ENCODE results near the gene PSAT1.

PSAT1 gene

DNA sequence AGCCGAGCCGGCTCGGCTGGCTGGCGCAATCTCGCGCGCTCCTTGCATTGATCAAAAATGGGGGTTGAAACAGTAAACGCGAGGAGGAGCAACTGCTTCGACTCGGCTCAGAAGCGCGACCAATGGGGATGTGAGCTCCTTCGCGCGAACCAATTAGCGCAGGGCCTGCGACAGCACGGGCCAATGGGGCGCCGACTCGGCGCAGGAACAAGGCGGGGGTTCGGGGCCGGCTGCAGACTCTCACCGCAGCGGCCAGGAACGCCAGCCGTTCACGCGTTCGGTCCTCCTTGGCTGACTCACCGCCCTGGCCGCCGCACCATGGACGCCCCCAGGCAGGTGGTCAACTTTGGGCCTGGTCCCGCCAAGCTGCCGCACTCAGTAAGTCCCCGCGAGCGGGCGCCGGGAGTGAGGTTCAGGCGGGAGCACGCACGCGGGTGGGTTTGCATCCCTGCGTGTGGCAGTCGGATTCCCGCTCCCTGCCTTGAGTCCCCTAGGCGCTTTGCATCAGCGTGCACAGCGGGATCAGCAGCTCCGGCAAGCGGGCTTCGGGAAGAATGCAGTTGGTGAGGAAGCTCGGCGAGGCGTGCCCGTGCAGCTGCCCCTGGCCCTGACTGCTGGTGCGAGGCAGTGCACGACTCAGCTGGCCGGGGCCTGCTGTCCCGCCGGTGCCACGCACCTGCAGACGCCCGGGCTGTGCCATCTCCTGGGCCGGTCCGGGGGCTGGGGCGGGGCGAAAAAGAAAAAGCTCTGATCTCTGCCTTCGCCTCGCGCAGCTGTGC, at the start of gene PSAT1:
TSS of gene PSAT1 (plus strand) at position 233 of the 779 bp plus-strand sequence. CDS start at position 319, 86 bp downstream.
- H3K27me3 ChIP-seq (ENCODE audit: control insufficient read depth in 2 of 2, insufficient read depth in 2 of 2, low read length in 2 of 2) = peaks cover 7 to 14% of the 10 kb centered on the region in 2 donors
- H3K4me1 ChIP-seq (ENCODE audit: control insufficient read depth in 2 of 2, insufficient read depth in 2 of 2, low read length in 2 of 2) = peaks cover 11 to 15% of the 10 kb centered on the region in 2 donors
- peak within 1 kb of the TSS; percentile 72 to 74 for H3K4me3 ChIP-seq (ENCODE audit: low read length in 2 of 2)
- peak within 1 kb of the TSS in 1 of 2 donors; percentile 11 for H3K27ac ChIP-seq (ENCODE audit: low read depth in 2 of 2, low read length in 2 of 2)
- no peaks in the 10 kb centered on the region for H3K9me3 ChIP-seq (ENCODE audit: control insufficient read depth in 2 of 2, low read length in 2 of 2)
- H3K9ac ChIP-seq (ENCODE audit: low read depth in 1 of 2, low read length in 2 of 2) = peak within 1 kb of the TSS; percentile 34 to 54
- no peaks in the 10 kb centered on the region for H3K36me3 ChIP-seq (ENCODE audit: control insufficient read depth in 2 of 2, insufficient read depth in 2 of 2, low read length in 2 of 2)

DNA sequence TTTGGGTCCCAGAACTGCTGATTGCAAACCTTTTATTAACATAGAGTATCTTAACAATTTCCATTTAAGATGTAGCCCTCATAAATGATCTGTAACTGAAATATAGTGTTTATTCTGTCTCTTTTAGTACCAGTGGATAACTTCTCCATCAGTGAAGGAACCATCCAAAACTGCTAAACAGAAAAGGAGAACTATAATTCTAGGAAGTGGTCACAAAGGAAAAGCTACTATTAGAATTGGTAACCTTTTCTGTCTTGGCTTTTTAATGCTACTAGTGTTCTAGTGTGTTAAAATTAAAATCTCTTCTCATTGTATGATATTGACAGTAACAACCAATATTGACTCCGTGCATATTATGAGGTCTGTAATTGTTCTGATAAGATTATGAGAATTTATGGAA, 48.3 kb upstream of the PSAT1 start:
- H3K36me3 ChIP-seq (ENCODE audit: control insufficient read depth in 2 of 2, insufficient read depth in 2 of 2, low read length in 2 of 2) = no peaks in the 10 kb centered on the region
- H3K27ac ChIP-seq (ENCODE audit: low read depth in 2 of 2, low read length in 2 of 2) = no peak overlapping the region
- no peak overlapping the region for H3K4me3 ChIP-seq (ENCODE audit: low read length in 2 of 2)
- H3K4me1 ChIP-seq (ENCODE audit: control insufficient read depth in 2 of 2, insufficient read depth in 2 of 2, low read length in 2 of 2) = no peaks in the 10 kb centered on the region
- H3K27me3 ChIP-seq (ENCODE audit: control insufficient read depth in 2 of 2, insufficient read depth in 2 of 2, low read length in 2 of 2) = no peaks in the 10 kb centered on the region
- H3K9ac ChIP-seq (ENCODE audit: low read depth in 1 of 2, low read length in 2 of 2) = no peak overlapping the region
- H3K9me3 ChIP-seq (ENCODE audit: control insufficient read depth in 2 of 2, low read length in 2 of 2) = no peaks in the 10 kb centered on the region

DNA sequence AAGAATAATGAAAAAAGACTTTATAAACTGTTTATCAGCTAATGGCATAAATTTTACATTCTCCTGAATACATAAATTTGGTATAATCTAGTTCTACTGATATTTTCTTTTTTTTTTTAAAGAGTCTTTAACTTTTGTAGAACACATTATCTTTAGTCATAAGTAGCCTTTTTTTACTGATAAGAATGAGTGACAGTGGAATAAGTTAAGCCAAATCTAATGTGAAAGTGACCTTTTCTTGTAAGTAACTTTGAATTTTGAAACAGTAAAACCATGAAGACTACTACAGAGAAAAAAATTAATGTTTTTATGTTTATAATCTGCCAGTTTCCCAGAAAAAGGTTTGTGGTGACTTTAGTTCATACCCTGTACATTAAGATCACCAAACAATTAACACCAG, 47.4 kb upstream of the PSAT1 start:
- Histone ChIP-seq H3K4me1 (ENCODE audit: control insufficient read depth in 2 of 2, insufficient read depth in 2 of 2, low read length in 2 of 2) (no peaks in the 10 kb centered on the region), H3K27ac (ENCODE audit: low read depth in 2 of 2, low read length in 2 of 2) (no peak overlapping the region), H3K27me3 (ENCODE audit: control insufficient read depth in 2 of 2, insufficient read depth in 2 of 2, low read length in 2 of 2) (no peaks in the 10 kb centered on the region), H3K9ac (ENCODE audit: low read depth in 1 of 2, low read length in 2 of 2) (no peak overlapping the region), H3K9me3 (ENCODE audit: control insufficient read depth in 2 of 2, low read length in 2 of 2) (no peaks in the 10 kb centered on the region), H3K36me3 (ENCODE audit: control insufficient read depth in 2 of 2, insufficient read depth in 2 of 2, low read length in 2 of 2) (no peaks in the 10 kb centered on the region), H3K4me3 (ENCODE audit: low read length in 2 of 2) (no peak overlapping the region)

DNA sequence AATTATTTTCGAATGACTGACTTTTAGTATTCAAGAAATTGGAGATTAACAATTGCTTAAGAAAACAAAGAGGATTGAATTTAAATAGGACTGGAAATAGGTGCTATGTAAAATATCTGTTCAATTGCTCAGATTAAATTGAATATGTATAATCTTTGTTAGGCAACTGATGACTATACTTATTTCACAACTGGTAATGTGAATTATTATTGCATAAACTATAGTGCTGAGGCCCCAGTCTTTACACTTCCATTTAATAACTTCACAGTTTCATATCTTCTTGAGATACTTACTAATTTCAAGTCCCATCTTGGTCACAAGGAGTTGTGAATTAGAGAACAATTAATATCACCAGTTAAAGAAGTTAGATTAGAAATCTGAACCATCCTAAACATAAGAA, 44.3 kb upstream of the PSAT1 start:
- no peak overlapping the region for H3K9ac ChIP-seq (ENCODE audit: low read depth in 1 of 2, low read length in 2 of 2)
- no peaks in the 10 kb centered on the region for H3K4me1 ChIP-seq (ENCODE audit: control insufficient read depth in 2 of 2, insufficient read depth in 2 of 2, low read length in 2 of 2)
- H3K27ac ChIP-seq (ENCODE audit: low read depth in 2 of 2, low read length in 2 of 2) = no peak overlapping the region
- no peaks in the 10 kb centered on the region for H3K27me3 ChIP-seq (ENCODE audit: control insufficient read depth in 2 of 2, insufficient read depth in 2 of 2, low read length in 2 of 2)
- no peaks in the 10 kb centered on the region for H3K36me3 ChIP-seq (ENCODE audit: control insufficient read depth in 2 of 2, insufficient read depth in 2 of 2, low read length in 2 of 2)
- no peaks in the 10 kb centered on the region for H3K9me3 ChIP-seq (ENCODE audit: control insufficient read depth in 2 of 2, low read length in 2 of 2)
- no peak overlapping the region for H3K4me3 ChIP-seq (ENCODE audit: low read length in 2 of 2)

DNA sequence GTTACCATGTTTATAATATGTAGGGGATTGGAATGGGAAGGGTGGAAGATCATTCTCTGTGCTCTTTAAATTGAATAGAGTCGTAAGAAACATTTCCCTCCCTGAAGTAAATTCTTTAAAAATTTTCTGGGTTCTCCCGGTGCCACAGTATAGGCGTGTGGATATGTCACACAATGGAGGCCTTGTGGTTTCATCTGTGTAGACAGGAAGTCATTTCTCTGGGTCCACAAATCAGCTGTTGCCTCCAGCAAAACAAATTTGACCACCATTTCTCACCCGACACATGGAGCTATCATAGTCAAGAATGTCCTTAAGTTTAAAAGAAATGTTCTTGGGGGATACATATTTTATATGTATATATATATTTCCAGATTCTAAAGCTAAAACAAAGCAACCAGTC, 43.6 kb upstream of the PSAT1 start:
- Histone ChIP-seq H3K4me3 (ENCODE audit: low read length in 2 of 2) (no peak overlapping the region), H3K9ac (ENCODE audit: low read depth in 1 of 2, low read length in 2 of 2) (no peak overlapping the region), H3K27ac (ENCODE audit: low read depth in 2 of 2, low read length in 2 of 2) (no peak overlapping the region), H3K27me3 (ENCODE audit: control insufficient read depth in 2 of 2, insufficient read depth in 2 of 2, low read length in 2 of 2) (no peaks in the 10 kb centered on the region), H3K9me3 (ENCODE audit: control insufficient read depth in 2 of 2, low read length in 2 of 2) (no peaks in the 10 kb centered on the region), H3K4me1 (ENCODE audit: control insufficient read depth in 2 of 2, insufficient read depth in 2 of 2, low read length in 2 of 2) (no peaks in the 10 kb centered on the region), H3K36me3 (ENCODE audit: control insufficient read depth in 2 of 2, insufficient read depth in 2 of 2, low read length in 2 of 2) (no peaks in the 10 kb centered on the region)

DNA sequence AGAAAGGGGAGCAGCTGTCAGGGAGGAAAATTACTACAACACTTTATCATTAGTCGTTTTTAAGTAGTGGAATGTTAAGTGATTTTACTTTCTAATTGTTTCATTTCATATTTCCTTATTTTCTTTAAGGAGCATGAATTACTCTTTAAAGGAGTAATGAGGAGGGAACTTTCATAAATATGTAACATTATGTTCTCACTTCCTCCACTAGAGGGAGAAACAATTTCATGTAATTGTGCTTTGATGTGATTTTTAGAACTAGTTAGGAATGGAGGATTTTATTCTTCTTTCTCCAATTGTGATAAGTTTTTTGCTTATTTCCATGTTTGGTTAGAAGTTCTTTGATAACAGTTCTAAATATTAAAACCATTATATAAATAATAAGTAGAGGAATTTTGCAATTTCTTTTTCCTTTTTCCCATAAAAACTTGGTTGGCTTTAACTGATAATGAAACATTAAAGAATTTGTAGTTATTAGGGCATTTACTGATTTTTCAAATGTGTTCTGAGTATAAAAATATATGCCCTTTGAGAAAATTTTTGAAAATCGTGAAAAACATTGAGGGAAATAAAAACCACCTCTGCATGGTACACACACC, 35.4 kb upstream of the PSAT1 start:
- no peaks in the 10 kb centered on the region for H3K27me3 ChIP-seq (ENCODE audit: control insufficient read depth in 2 of 2, insufficient read depth in 2 of 2, low read length in 2 of 2)
- no peaks in the 10 kb centered on the region for H3K4me1 ChIP-seq (ENCODE audit: control insufficient read depth in 2 of 2, insufficient read depth in 2 of 2, low read length in 2 of 2)
- no peak overlapping the region for H3K9ac ChIP-seq (ENCODE audit: low read depth in 1 of 2, low read length in 2 of 2)
- H3K9me3 ChIP-seq (ENCODE audit: control insufficient read depth in 2 of 2, low read length in 2 of 2) = no peaks in the 10 kb centered on the region
- H3K4me3 ChIP-seq (ENCODE audit: low read length in 2 of 2) = no peak overlapping the region
- no peak overlapping the region for H3K27ac ChIP-seq (ENCODE audit: low read depth in 2 of 2, low read length in 2 of 2)
- peaks cover 0 to 6% of the 10 kb centered on the region in 2 donors for H3K36me3 ChIP-seq (ENCODE audit: control insufficient read depth in 2 of 2, insufficient read depth in 2 of 2, low read length in 2 of 2)

DNA sequence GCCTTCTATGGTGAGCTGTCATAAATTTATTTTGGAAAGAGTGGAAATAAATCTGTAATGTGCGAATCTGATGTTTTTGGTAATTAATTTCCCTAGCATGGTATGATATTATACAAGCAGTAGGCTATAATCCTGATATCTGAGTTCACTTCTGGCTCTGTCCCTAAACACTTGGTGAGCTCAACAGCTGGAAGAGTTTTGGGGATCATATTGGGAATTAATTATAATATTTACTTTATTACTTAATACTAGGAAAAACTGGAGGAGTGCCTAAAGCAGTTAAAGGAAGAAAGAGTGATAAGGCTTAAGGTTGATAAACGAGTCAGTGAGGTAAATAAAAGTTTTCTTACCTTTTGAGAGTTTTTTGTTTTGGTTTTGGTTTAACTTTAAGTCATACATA, 34.3 kb upstream of the PSAT1 start:
- Histone ChIP-seq H3K9me3 (ENCODE audit: control insufficient read depth in 2 of 2, low read length in 2 of 2) (no peaks in the 10 kb centered on the region), H3K4me1 (ENCODE audit: control insufficient read depth in 2 of 2, insufficient read depth in 2 of 2, low read length in 2 of 2) (no peaks in the 10 kb centered on the region), H3K36me3 (ENCODE audit: control insufficient read depth in 2 of 2, insufficient read depth in 2 of 2, low read length in 2 of 2) (peaks cover 0 to 15% of the 10 kb centered on the region in 2 donors), H3K4me3 (ENCODE audit: low read length in 2 of 2) (no peak overlapping the region), H3K9ac (ENCODE audit: low read depth in 1 of 2, low read length in 2 of 2) (no peak overlapping the region), H3K27ac (ENCODE audit: low read depth in 2 of 2, low read length in 2 of 2) (no peak overlapping the region), H3K27me3 (ENCODE audit: control insufficient read depth in 2 of 2, insufficient read depth in 2 of 2, low read length in 2 of 2) (no peaks in the 10 kb centered on the region)

DNA sequence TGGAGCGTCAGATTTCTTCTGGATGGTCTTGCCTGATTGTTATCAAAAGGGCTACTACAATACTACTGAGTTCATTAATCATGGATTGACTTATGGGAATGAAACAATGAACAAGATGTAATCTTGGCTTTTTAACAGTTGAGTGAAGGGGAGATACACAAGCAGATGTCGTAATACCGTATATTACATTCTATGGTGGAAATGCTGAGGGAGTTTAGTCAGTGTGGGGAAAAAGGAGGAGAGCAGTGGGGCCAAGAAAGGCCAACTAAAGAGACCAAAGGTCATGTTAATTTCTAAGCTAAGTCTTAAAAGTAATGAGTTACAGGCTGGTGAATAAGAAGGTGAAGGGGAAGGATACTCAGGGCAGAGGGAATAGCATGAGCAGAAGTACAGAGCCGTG, 29.0 kb upstream of the PSAT1 start:
- Histone ChIP-seq H3K36me3 (ENCODE audit: control insufficient read depth in 2 of 2, insufficient read depth in 2 of 2, low read length in 2 of 2) (peaks cover 4 to 25% of the 10 kb centered on the region in 2 donors), H3K27ac (ENCODE audit: low read depth in 2 of 2, low read length in 2 of 2) (no peak overlapping the region), H3K27me3 (ENCODE audit: control insufficient read depth in 2 of 2, insufficient read depth in 2 of 2, low read length in 2 of 2) (no peaks in the 10 kb centered on the region), H3K9ac (ENCODE audit: low read depth in 1 of 2, low read length in 2 of 2) (no peak overlapping the region), H3K4me3 (ENCODE audit: low read length in 2 of 2) (no peak overlapping the region), H3K4me1 (ENCODE audit: control insufficient read depth in 2 of 2, insufficient read depth in 2 of 2, low read length in 2 of 2) (no peaks in the 10 kb centered on the region), H3K9me3 (ENCODE audit: control insufficient read depth in 2 of 2, low read length in 2 of 2) (no peaks in the 10 kb centered on the region)

DNA sequence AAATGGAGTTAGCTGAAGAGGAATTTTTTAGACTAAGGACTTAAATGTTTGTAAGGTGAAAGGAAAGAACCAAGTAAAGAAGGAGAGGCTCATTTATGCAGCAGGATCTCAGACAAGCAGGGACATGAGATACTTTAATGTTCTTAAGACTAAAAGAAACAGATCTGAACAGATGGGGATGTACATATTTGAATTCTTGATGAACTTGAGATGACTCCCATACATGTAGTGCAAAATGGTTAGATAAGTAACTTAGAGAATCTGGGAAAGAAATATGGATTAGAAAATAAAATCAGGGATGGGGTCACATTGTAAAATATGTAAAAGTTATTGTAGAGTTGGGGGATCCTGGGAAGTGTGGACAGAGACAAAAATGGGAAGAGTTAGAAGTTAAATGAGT, 27.1 kb upstream of the PSAT1 start:
- Histone ChIP-seq H3K4me1 (ENCODE audit: control insufficient read depth in 2 of 2, insufficient read depth in 2 of 2, low read length in 2 of 2) (no peaks in the 10 kb centered on the region), H3K36me3 (ENCODE audit: control insufficient read depth in 2 of 2, insufficient read depth in 2 of 2, low read length in 2 of 2) (peaks cover 4 to 25% of the 10 kb centered on the region in 2 donors), H3K9ac (ENCODE audit: low read depth in 1 of 2, low read length in 2 of 2) (no peak overlapping the region), H3K27me3 (ENCODE audit: control insufficient read depth in 2 of 2, insufficient read depth in 2 of 2, low read length in 2 of 2) (no peaks in the 10 kb centered on the region), H3K27ac (ENCODE audit: low read depth in 2 of 2, low read length in 2 of 2) (no peak overlapping the region), H3K4me3 (ENCODE audit: low read length in 2 of 2) (no peak overlapping the region), H3K9me3 (ENCODE audit: control insufficient read depth in 2 of 2, low read length in 2 of 2) (no peaks in the 10 kb centered on the region)

DNA sequence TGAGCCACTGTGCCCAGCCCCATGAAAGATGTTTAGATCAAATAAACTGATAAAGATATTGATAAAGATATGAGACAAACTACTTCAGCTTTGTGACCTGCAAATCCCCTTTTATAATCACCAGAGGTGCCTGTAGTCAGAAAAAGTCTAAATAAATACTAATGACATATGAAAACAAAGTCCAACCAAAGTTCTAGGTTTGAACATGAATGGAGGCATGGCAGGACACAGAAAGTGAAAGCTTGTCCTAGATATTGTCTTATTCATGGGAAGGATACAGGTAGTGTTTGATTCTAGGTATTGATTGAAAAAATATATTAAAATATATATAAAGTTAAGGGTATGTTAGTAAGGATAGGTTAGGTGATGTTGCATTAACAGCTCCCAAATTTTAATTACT, 24.6 kb upstream of the PSAT1 start:
- Histone ChIP-seq H3K27me3 (ENCODE audit: control insufficient read depth in 2 of 2, insufficient read depth in 2 of 2, low read length in 2 of 2) (no peaks in the 10 kb centered on the region), H3K36me3 (ENCODE audit: control insufficient read depth in 2 of 2, insufficient read depth in 2 of 2, low read length in 2 of 2) (peaks cover 4 to 13% of the 10 kb centered on the region in 2 donors), H3K4me1 (ENCODE audit: control insufficient read depth in 2 of 2, insufficient read depth in 2 of 2, low read length in 2 of 2) (no peaks in the 10 kb centered on the region), H3K27ac (ENCODE audit: low read depth in 2 of 2, low read length in 2 of 2) (no peak overlapping the region), H3K9me3 (ENCODE audit: control insufficient read depth in 2 of 2, low read length in 2 of 2) (no peaks in the 10 kb centered on the region), H3K9ac (ENCODE audit: low read depth in 1 of 2, low read length in 2 of 2) (no peak overlapping the region), H3K4me3 (ENCODE audit: low read length in 2 of 2) (no peak overlapping the region)

Data from mucosa of rectum (tissue), 2 donors.